Activated CD4-positive, alpha-beta T cell treated with anti-CD3 and anti-CD28 coated beads, Interleukin-2, amount 50 U/mL, for 24 hours (primary cell): ENCODE measurements around the gene ANKEF1.

Experiments used
- DNase-seq, 2 donors: peaks; one replicate each; pipeline ENCODE4 v3.0.0-alpha.2; 2020; ENCODE audit warnings: low read depth in 1 of 2, low spot score in 1 of 2

The ANKEF1 gene

GRCh38 chr20:10080574-10080973, 45.8 kb downstream of the ANKEF1 start:
- DNase-seq = no peak

GRCh38 chr20:10089871-10090587, 55.2 kb downstream of the ANKEF1 start:
- DNase-seq = no peak

- no peak for DNase-seq
These were observed 55.9 kb downstream of the ANKEF1 start for GRCh38 chr20:10090588-10091166.

- no peak for DNase-seq
These were observed 58.4 kb downstream of the ANKEF1 start for GRCh38 chr20:10093087-10093591.

- no peak for DNase-seq
These were observed 59.9 kb downstream of the ANKEF1 start for GRCh38 chr20:10094566-10095173.

GRCh38 chr20:10096790-10097189, 62.0 kb downstream of the ANKEF1 start:
- DNase-seq = no peak

GRCh38 chr20:10105046-10105445, 70.3 kb downstream of the ANKEF1 start:
- no peak for DNase-seq
